Endodermal cell (in vitro differentiated cells): ENCODE measurements around the gene IFIT2. TPM values are rescaled to one million over a fixed set of nuclear protein-coding genes. Genes with fewer than 3 reads are reported as not detected.
A peak's percentile ranks its signal among the peaks of the same experiment; 100 is the strongest.

ENCODE experiments used
- DNase-seq: peaks from one replicate; pipeline ENCODE4 v3.0.0-alpha.2; 2017
- H3K27ac ChIP-seq: 2 replicates; pipeline ENCODE4 v1.5.1; 2013; ENCODE audit warnings: mild to moderate bottlenecking, low read depth, low read length, moderate library complexity
- H3K27me3 ChIP-seq: 2 replicates; pipeline ENCODE4 v1.6.1; 2013; ENCODE audit warnings: mild to moderate bottlenecking, low read length, moderate library complexity; ENCODE audit not compliant: insufficient read depth, control insufficient read depth, poor library complexity, severe bottlenecking
- H3K36me3 ChIP-seq: 2 replicates; pipeline ENCODE4 v1.7.0; 2013; ENCODE audit warnings: mild to moderate bottlenecking, low read length, moderate library complexity; ENCODE audit not compliant: control insufficient read depth, insufficient read depth
- H3K4me1 ChIP-seq: one replicate; pipeline ENCODE4 v1.7.0; 2013; ENCODE audit warnings: low read length; ENCODE audit not compliant: control insufficient read depth, insufficient read depth
- H3K4me3 ChIP-seq: 2 replicates; pipeline ENCODE4 v1.5.1; 2013; ENCODE audit warnings: mild to moderate bottlenecking, low read length, moderate library complexity
- H3K9ac ChIP-seq: 2 replicates; pipeline ENCODE4 v1.6.1; 2013; ENCODE audit warnings: mild to moderate bottlenecking, low read length, moderate library complexity; ENCODE audit not compliant: poor library complexity, severe bottlenecking; ENCODE audit errors: extremely low read depth
- H3K9me3 ChIP-seq: 2 replicates; pipeline ENCODE4 v1.6.1; 2013; ENCODE audit warnings: mild to moderate bottlenecking, low read length, moderate library complexity; ENCODE audit not compliant: control insufficient read depth
- H3K27ac Mint-ChIP-seq: 2 replicates; pipeline ENCODE4 v1.8.0; 2020; ENCODE audit warnings: mixed read lengths
- H3K27me3 Mint-ChIP-seq: 2 replicates; pipeline ENCODE4 v1.8.0; 2021; ENCODE audit warnings: mild to moderate bottlenecking, mixed read lengths; ENCODE audit not compliant: insufficient read depth
- H3K36me3 Mint-ChIP-seq: 2 replicates; pipeline ENCODE4 v1.8.0; 2020; ENCODE audit warnings: low read depth, mixed read lengths
- H3K4me1 Mint-ChIP-seq: 2 replicates; pipeline ENCODE4 v1.8.0; 2020; ENCODE audit warnings: mixed read lengths
- H3K4me3 Mint-ChIP-seq: 2 replicates; pipeline ENCODE4 v1.8.0; 2020; ENCODE audit warnings: mild to moderate bottlenecking, moderate library complexity, mixed read lengths
- H3K9me3 Mint-ChIP-seq: 2 replicates; pipeline ENCODE4 v1.8.0; 2020; ENCODE audit warnings: mild to moderate bottlenecking, mixed read lengths
- WGBS, 2 experiments: methylation state at CpG; one replicate each; pipeline versions ENCODE4 v1.1.5 to v1.1.7; 2013; ENCODE audit warnings: missing lambda C conversion rate in 2 of 2, mixed read lengths in 1 of 2; ENCODE audit not compliant: insufficient coverage in 1 of 2, insufficient read length in 1 of 2; 5-methylcytosine and 5-hydroxymethylcytosine counted together
- total RNA-seq, 2 donors: library from RNA; stranded (reverse); fragmentation: NEBNext Ultra II Directional in 1 of 2; extraction: Animal tissue kit (Norgen Biotek cat#: 25700) in 1 of 2; gene quantifications; 2 replicates in 1 of 2; 3 replicates in 1 of 2; pipeline ENCODE4 v1.2.1, GENCODE V29; 2021
- TF ChIP-seq, protein P1 (sequence below): fragments of 200-600 bp; sonication (generic); conservative IDR thresholded peaks from 2 replicates; pipeline ENCODE4 v1.5.0; 2021; ENCODE audit warnings: antibody characterized with exemption, mild to moderate bottlenecking

IFIT2 gene
- total RNA-seq, 2 donors from 2014 or later = 0.37 TPM; not detected in 1

DNA sequence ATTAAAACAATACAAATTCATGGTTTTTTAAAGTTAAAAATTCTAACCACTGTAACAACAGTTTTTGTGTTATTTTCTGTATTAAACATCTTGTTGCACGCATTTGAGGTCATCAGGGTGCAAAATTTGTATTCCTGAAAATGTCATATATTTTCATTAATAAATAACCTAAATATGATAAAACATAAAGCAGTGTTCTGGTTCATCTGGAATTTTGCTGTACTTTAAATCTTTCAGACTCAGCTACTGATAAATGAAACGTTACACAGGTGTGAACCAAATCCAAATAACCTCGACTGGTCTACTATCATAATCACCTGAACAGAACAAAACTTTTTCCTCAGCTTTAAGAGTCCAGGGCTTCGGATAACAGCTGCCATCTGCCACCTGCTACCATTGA, 6.9 kb downstream of the IFIT2 start:
- Mint-ChIP-seq H3K27me3 (peaks cover 2% of the 10 kb centered on the region), H3K4me1 (peaks cover 17% of the 10 kb centered on the region), H3K36me3 (no peaks in the 10 kb centered on the region), H3K9me3 (no peaks in the 10 kb centered on the region), H3K27ac (no peak overlapping the region), H3K4me3 (no peak overlapping the region)
- WGBS, 2 experiments = 93 to 96% methylated on average over 2 to 4 of the region's 4 CpGs
- no peak for DNase-seq
- TF ChIP-seq, protein P1, sequence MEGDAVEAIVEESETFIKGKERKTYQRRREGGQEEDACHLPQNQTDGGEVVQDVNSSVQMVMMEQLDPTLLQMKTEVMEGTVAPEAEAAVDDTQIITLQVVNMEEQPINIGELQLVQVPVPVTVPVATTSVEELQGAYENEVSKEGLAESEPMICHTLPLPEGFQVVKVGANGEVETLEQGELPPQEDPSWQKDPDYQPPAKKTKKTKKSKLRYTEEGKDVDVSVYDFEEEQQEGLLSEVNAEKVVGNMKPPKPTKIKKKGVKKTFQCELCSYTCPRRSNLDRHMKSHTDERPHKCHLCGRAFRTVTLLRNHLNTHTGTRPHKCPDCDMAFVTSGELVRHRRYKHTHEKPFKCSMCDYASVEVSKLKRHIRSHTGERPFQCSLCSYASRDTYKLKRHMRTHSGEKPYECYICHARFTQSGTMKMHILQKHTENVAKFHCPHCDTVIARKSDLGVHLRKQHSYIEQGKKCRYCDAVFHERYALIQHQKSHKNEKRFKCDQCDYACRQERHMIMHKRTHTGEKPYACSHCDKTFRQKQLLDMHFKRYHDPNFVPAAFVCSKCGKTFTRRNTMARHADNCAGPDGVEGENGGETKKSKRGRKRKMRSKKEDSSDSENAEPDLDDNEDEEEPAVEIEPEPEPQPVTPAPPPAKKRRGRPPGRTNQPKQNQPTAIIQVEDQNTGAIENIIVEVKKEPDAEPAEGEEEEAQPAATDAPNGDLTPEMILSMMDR = no peak
- H3K4me3 ChIP-seq = no peak overlapping the region
- H3K27me3 ChIP-seq = no peaks in the 10 kb centered on the region
- no peak overlapping the region for H3K9ac ChIP-seq
- H3K4me1 ChIP-seq = peaks cover 2% of the 10 kb centered on the region
- no peaks in the 10 kb centered on the region for H3K36me3 ChIP-seq
- H3K27ac ChIP-seq = no peak overlapping the region
- no peaks in the 10 kb centered on the region for H3K9me3 ChIP-seq

DNA sequence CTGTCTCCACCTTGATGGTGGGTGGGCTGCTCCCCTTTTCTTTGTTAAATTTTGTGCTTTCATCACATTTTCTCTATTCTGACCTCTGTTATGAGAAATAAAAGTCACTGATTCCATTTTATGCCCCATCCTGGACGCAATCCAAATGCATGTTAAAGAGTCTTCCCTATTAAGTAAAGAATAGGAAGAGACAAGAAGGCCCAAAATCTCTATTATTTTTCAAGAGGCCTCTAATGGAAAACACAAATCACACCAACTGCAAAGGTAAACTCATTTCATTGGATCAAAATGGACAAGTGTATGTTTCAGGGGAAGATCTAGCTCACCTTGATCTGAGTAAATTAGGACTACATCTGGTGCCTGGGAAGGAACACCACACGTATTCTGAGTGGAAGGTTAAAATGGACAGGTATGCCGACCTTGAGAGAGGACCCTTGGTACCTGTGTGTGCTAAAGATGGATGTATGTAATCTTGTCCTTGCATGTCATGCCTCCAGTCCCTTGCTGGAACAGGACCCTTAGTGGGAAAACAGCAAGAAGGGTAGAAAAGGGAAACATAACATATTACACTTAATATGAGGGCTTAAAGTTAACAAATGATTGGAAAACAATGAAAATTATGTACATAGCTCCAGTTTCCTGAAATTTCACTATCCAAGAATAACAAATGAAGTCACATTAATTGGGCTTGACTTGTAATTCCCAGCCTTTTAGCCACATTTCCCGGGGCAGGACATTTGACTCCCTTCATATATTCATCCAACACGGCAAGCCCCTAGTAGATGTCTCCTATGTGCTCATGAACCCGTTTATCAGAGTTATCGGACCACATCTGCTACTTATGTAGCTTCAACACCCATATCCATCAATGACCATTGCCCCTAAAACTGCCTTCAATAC, 7.6 kb downstream of the IFIT2 start:
- no peaks in the 10 kb centered on the region for H3K9me3 Mint-ChIP-seq
- Histone ChIP-seq H3K27me3 (no peaks in the 10 kb centered on the region), H3K27ac (no peak overlapping the region), H3K9me3 (no peaks in the 10 kb centered on the region), H3K4me1 (peaks cover 2% of the 10 kb centered on the region), H3K9ac (no peak overlapping the region), H3K36me3 (no peaks in the 10 kb centered on the region), H3K4me3 (no peak overlapping the region)
- no peaks in the 10 kb centered on the region for H3K36me3 Mint-ChIP-seq
- TF ChIP-seq, protein P1 = no peak
- 92 to 96% methylated on average over 4 to 7 of the region's 7 CpGs for WGBS, 2 experiments
- H3K4me3 Mint-ChIP-seq = no peak overlapping the region
- DNase-seq = no peak
- H3K27me3 Mint-ChIP-seq = peaks cover 2% of the 10 kb centered on the region
- H3K27ac Mint-ChIP-seq = no peak overlapping the region
- peaks cover 11% of the 10 kb centered on the region for H3K4me1 Mint-ChIP-seq

DNA sequence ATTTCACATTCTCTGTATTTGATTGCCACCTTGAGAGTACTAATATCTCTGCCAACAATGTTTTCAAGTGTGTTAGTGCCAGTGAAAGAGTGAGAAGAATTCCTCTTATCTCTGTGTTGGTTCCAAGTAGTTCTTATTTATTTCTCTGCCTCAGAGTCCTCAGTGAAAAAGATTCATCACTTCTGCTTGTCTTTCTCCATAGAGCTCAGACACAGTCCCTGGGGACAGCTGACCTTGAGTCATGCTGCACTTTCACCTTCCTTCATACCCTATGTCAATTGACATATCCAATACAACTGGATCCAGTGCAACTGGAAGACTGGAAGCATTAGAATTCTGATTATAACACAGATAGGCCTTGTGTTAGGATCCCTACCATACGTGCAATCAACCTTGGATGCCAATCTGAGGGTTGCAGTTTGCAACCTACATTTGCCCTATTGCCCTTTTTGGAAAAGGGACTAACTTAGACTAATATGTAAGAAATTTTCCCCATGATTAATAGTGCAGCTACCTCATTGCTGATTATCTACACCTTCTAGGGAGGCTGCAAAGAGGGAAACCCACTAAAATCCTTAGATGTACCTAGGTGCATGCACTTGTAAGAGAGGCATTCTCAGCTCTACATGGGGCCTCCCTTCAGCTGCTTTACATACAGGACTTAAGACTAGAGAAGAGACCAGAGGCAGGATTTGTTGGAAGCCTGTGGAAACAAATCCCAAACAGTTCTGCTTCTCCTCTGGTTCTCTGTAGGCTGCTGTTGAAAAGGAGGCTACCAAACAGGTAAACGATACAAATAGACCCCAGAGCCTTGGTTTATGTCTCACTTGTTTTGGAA, 8.4 kb downstream of the IFIT2 start:
- Histone ChIP-seq H3K9ac (no peak overlapping the region), H3K36me3 (no peaks in the 10 kb centered on the region), H3K9me3 (no peaks in the 10 kb centered on the region), H3K27ac (no peak overlapping the region), H3K4me3 (no peak overlapping the region), H3K27me3 (no peaks in the 10 kb centered on the region), H3K4me1 (peaks cover 2% of the 10 kb centered on the region)
- H3K36me3 Mint-ChIP-seq = no peaks in the 10 kb centered on the region
- H3K9me3 Mint-ChIP-seq = no peaks in the 10 kb centered on the region
- no peak overlapping the region for H3K4me3 Mint-ChIP-seq
- peak overlapping the region; percentile 57 for H3K27ac Mint-ChIP-seq
- 90 to 94% methylated on average over 2 of the region's 2 CpGs for WGBS, 2 experiments
- H3K4me1 Mint-ChIP-seq = peaks cover 11% of the 10 kb centered on the region
- peaks cover 2% of the 10 kb centered on the region for H3K27me3 Mint-ChIP-seq
- TF ChIP-seq, protein P1 = no peak
- DNase-seq = no peak
